H9 (cell line): Measurements from ENCODE around the gene LAMB1. TPM values are rescaled to one million over a fixed set of nuclear protein-coding genes. Genes with fewer than 3 reads are reported as not detected.
A peak's percentile ranks its signal among the peaks of the same experiment; 100 is the strongest.
"Not testable (repeated sequence)": the region's sequence is repeated elsewhere in the genome, so short reads cannot be mapped to it uniquely, and the experiment has no call there.

Experiments
- DNase-seq: peaks from one replicate; pipeline ENCODE4 v3.0.0-alpha.2; 2017
- H2AFZ ChIP-seq: one replicate; pipeline ENCODE4 v1.6.1; 2013; ENCODE audit warnings: mild to moderate bottlenecking, low read length, control low read depth, moderate library complexity
- H2AK5ac ChIP-seq: 2 replicates; pipeline ENCODE4 v1.6.1; 2013; ENCODE audit warnings: low read length, control low read depth, mixed read lengths; ENCODE audit not compliant: insufficient read length
- H2BK120ac ChIP-seq: one replicate; pipeline ENCODE4 v1.6.1; 2013; ENCODE audit warnings: low read depth, mild to moderate bottlenecking, low read length, control low read depth, inconsistent platforms; ENCODE audit not compliant: poor library complexity, severe bottlenecking
- H2BK12ac ChIP-seq: 2 replicates; pipeline ENCODE4 v1.6.1; 2013; ENCODE audit warnings: low read length, control low read depth, mixed read lengths, low read depth; ENCODE audit not compliant: insufficient read length
- H2BK15ac ChIP-seq: 2 replicates; pipeline ENCODE4 v1.6.1; 2013; ENCODE audit warnings: low read depth, low read length, control low read depth
- H2BK20ac ChIP-seq: one replicate; pipeline ENCODE4 v1.6.1; 2013; ENCODE audit warnings: low read depth, mild to moderate bottlenecking, low read length, control low read depth, inconsistent platforms; ENCODE audit not compliant: poor library complexity, severe bottlenecking
- H2BK5ac ChIP-seq: 2 replicates; pipeline ENCODE4 v1.6.1; 2013; ENCODE audit warnings: low read length, control low read depth, mixed read lengths; ENCODE audit not compliant: insufficient read length
- H3K14ac ChIP-seq: 2 replicates; pipeline ENCODE4 v1.6.1; 2013; ENCODE audit warnings: low read length, control low read depth; ENCODE audit not compliant: insufficient read depth
- H3K18ac ChIP-seq: 2 replicates; pipeline ENCODE4 v1.6.1; 2013; ENCODE audit warnings: low read depth, mild to moderate bottlenecking, mixed read lengths, low read length, control low read depth; ENCODE audit not compliant: insufficient read length
- H3K23ac ChIP-seq: 2 replicates; pipeline ENCODE4 v1.6.1; 2013; ENCODE audit warnings: low read length, control low read depth, mixed read lengths, low read depth; ENCODE audit not compliant: insufficient read length
- H3K23me2 ChIP-seq: 2 replicates; pipeline ENCODE4 v1.6.1; 2013; ENCODE audit warnings: low read depth, mild to moderate bottlenecking, mixed read lengths, low read length, control low read depth; ENCODE audit not compliant: insufficient read length, poor library complexity, severe bottlenecking
- H3K27ac ChIP-seq: 2 replicates; pipeline ENCODE4 v1.5.1; 2013; ENCODE audit warnings: low read length, control low read depth, mixed read lengths, low read depth; ENCODE audit not compliant: insufficient read length
- H3K27me3 ChIP-seq: 2 replicates; pipeline ENCODE4 v1.6.1; 2013; ENCODE audit warnings: low read length, control low read depth, inconsistent platforms; ENCODE audit not compliant: insufficient read depth
- H3K4ac ChIP-seq: 2 replicates; pipeline ENCODE4 v1.6.1; 2013; ENCODE audit warnings: low read depth, mild to moderate bottlenecking, control low read depth, inconsistent platforms, low read length, moderate library complexity
- H3K4me1 ChIP-seq: 2 replicates; pipeline ENCODE4 v1.6.1; 2013; ENCODE audit warnings: low read length, control low read depth, inconsistent platforms; ENCODE audit not compliant: insufficient read depth
- H3K4me2 ChIP-seq: 2 replicates; pipeline ENCODE4 v1.6.1; 2013; ENCODE audit warnings: low read length, control low read depth, mixed read lengths; ENCODE audit not compliant: insufficient read length, insufficient read depth
- H3K56ac ChIP-seq: 2 replicates; pipeline ENCODE4 v1.6.1; 2013; ENCODE audit warnings: low read depth, mild to moderate bottlenecking, mixed read lengths, low read length, control low read depth; ENCODE audit not compliant: insufficient read length
- H3K79me1 ChIP-seq: 2 replicates; pipeline ENCODE4 v1.6.1; 2013; ENCODE audit warnings: low read depth, mild to moderate bottlenecking, moderate library complexity, low read length, control low read depth, inconsistent platforms; ENCODE audit not compliant: insufficient read depth, poor library complexity, severe bottlenecking
- H3K79me2 ChIP-seq: 2 replicates; pipeline ENCODE4 v1.6.1; 2013; ENCODE audit warnings: low read length, control low read depth, inconsistent platforms; ENCODE audit not compliant: insufficient read depth
- H3K9ac ChIP-seq: 2 replicates; pipeline ENCODE4 v1.6.1; 2013; ENCODE audit warnings: low read length, control low read depth, mixed read lengths; ENCODE audit not compliant: insufficient read length; ENCODE audit errors: extremely low read depth
- H3K9me3 ChIP-seq: one replicate; pipeline ENCODE4 v1.6.1; 2013; ENCODE audit warnings: low read depth, low read length, inconsistent platforms; ENCODE audit not compliant: control insufficient read depth
- H3T11ph ChIP-seq: one replicate; pipeline ENCODE4 v1.6.1; 2013; ENCODE audit warnings: mild to moderate bottlenecking, low read length, control low read depth, inconsistent platforms
- H4K20me1 ChIP-seq: one replicate; pipeline ENCODE4 v1.6.1; 2013; ENCODE audit not compliant: control insufficient read depth, insufficient read length, insufficient read depth
- H4K5ac ChIP-seq: 2 replicates; pipeline ENCODE4 v1.6.1; 2013; ENCODE audit warnings: low read depth, mild to moderate bottlenecking, mixed read lengths, low read length, control low read depth; ENCODE audit not compliant: insufficient read length
- H4K8ac ChIP-seq: replicated peaks from 2 replicates; pipeline ENCODE4 v1.6.1; 2013; ENCODE audit warnings: low read length, control low read depth, mixed read lengths, low read depth; ENCODE audit not compliant: insufficient read length
- H4K91ac ChIP-seq: 2 replicates; pipeline ENCODE4 v1.6.1; 2013; ENCODE audit warnings: low read depth, mild to moderate bottlenecking, moderate library complexity, mixed read lengths, low read length, control low read depth; ENCODE audit not compliant: insufficient read length
- H3K27ac Mint-ChIP-seq, 3 experiments: 2 replicates in 2 of 3; 3 replicates in 1 of 3; pipeline ENCODE4 v1.8.0; 2020 to 2021; ENCODE audit warnings: mixed read lengths in 3 of 3, mild to moderate bottlenecking in 1 of 3, moderate library complexity in 1 of 3
- H3K27me3 Mint-ChIP-seq: 2 replicates; pipeline ENCODE4 v1.8.0; 2021; ENCODE audit warnings: low read depth, mild to moderate bottlenecking, moderate library complexity, mixed read lengths
- H3K36me3 Mint-ChIP-seq, 3 experiments: 2 replicates in 2 of 3; 3 replicates in 1 of 3; pipeline ENCODE4 v1.8.0; 2020 to 2021; ENCODE audit warnings: low read depth in 3 of 3, mixed read lengths in 3 of 3; ENCODE audit not compliant: insufficient read depth in 1 of 3
- H3K4me1 Mint-ChIP-seq, 2 experiments: 2 replicates each; pipeline ENCODE4 v1.8.0; 2020; ENCODE audit warnings: mixed read lengths in 2 of 2
- H3K4me3 Mint-ChIP-seq, 2 experiments: 2 replicates in 1 of 2; 3 replicates in 1 of 2; pipeline ENCODE4 v1.8.0; 2020 to 2021; ENCODE audit warnings: mild to moderate bottlenecking in 2 of 2, mixed read lengths in 2 of 2, moderate library complexity in 1 of 2
- H3K9me3 Mint-ChIP-seq, 2 experiments: 2 replicates in 1 of 2; 3 replicates in 1 of 2; pipeline ENCODE4 v1.8.0; 2020; ENCODE audit warnings: mild to moderate bottlenecking in 2 of 2, mixed read lengths in 2 of 2, moderate library complexity in 1 of 2
- WGBS: extraction: QIAGEN DNeasy Blood & Tissue Kit; methylation state at CpG from one replicate; pipeline ENCODE4 v1.1.7; 2013; ENCODE audit warnings: missing lambda C conversion rate, low lambda C conversion rate, mixed read lengths; ENCODE audit not compliant: insufficient read length; ENCODE audit errors: extremely low coverage; 5-methylcytosine and 5-hydroxymethylcytosine counted together
- total RNA-seq: library from RNA; stranded (reverse); gene quantifications from 2 replicates; pipeline ENCODE4 v1.2.1, GENCODE V29; 2021
- TF ChIP-seq, protein P1 (sequence below): fragments of 200-600 bp; sonication (generic); conservative IDR thresholded peaks from 3 replicates; pipeline ENCODE4 v1.8.0; 2021; ENCODE audit warnings: antibody characterized with exemption, mild to moderate bottlenecking

Gene LAMB1
- total RNA-seq, 1 experiment from 2014 or later, result 75.8 TPM

DNA sequence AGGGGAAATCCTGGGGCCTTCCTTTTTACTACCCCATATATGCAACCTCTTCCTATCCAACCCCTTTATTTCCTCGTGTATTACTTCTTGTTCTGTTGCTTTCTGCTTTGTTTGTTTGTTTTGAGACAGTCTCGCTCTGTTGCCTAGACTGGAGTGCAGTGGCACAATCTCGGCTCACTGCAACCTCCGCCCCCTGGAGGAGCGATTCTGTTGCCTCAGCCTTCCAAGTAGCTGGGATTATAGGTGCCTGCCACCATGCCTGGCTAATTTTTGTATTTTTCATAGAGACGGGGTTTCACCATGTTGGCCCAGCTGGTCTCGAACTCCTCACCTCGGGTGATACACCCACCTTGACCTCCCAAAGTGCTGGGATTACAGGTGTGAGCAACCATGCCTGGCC, 30.3 kb upstream of the LAMB1 start:
- H2BK12ac ChIP-seq, H3K18ac ChIP-seq, H3K9ac ChIP-seq, H3K9me3 Mint-ChIP-seq, H2BK20ac ChIP-seq, H3K4ac ChIP-seq, H3K27ac ChIP-seq, H2AFZ ChIP-seq, H3K56ac ChIP-seq, H4K20me1 ChIP-seq, H3K4me1 ChIP-seq, H2BK5ac ChIP-seq, H3K9me3 ChIP-seq, H2AK5ac ChIP-seq, H4K8ac ChIP-seq, H2BK120ac ChIP-seq, H3K23me2 ChIP-seq, H3K4me3 Mint-ChIP-seq, H4K91ac ChIP-seq, H3K79me1 ChIP-seq, H3K27me3 Mint-ChIP-seq, H3K27me3 ChIP-seq, H3K4me2 ChIP-seq, H2BK15ac ChIP-seq, H4K5ac ChIP-seq, H3K23ac ChIP-seq, H3K36me3 Mint-ChIP-seq, H3K79me2 ChIP-seq, H3T11ph ChIP-seq, H3K14ac ChIP-seq: not testable (repeated sequence)
- TF ChIP-seq, protein P1, sequence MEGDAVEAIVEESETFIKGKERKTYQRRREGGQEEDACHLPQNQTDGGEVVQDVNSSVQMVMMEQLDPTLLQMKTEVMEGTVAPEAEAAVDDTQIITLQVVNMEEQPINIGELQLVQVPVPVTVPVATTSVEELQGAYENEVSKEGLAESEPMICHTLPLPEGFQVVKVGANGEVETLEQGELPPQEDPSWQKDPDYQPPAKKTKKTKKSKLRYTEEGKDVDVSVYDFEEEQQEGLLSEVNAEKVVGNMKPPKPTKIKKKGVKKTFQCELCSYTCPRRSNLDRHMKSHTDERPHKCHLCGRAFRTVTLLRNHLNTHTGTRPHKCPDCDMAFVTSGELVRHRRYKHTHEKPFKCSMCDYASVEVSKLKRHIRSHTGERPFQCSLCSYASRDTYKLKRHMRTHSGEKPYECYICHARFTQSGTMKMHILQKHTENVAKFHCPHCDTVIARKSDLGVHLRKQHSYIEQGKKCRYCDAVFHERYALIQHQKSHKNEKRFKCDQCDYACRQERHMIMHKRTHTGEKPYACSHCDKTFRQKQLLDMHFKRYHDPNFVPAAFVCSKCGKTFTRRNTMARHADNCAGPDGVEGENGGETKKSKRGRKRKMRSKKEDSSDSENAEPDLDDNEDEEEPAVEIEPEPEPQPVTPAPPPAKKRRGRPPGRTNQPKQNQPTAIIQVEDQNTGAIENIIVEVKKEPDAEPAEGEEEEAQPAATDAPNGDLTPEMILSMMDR, result peak; percentile 63
- WGBS, result no CpG with 5 or more reads among the region's 8 CpGs
- Mint-ChIP-seq H3K4me1 (peaks cover 12 to 26% of the 10 kb centered on the region in 2 experiments), H3K27ac (peak overlapping the region in 1 of 3 experiments; percentile 27; a peak in 2 of 7 replicates)
- DNase-seq, result peak; percentile 52
